Activated CD4-positive, alpha-beta T cell treated with anti-CD3 and anti-CD28 coated beads, Interleukin-2, amount 50 U/mL, for 16 hours (primary cell): ENCODE data around the gene PIGL.

Source experiments
- DNase-seq: peaks from one replicate; pipeline ENCODE4 v3.0.0-alpha.2; 2020

Gene PIGL

GRCh38 chr17:16313139-16314090, 96.4 kb downstream of the PIGL start:
- no peak for DNase-seq

GRCh38 chr17:16314189-16314588, 97.2 kb downstream of the PIGL start:
- DNase-seq, result no peak

DNA sequence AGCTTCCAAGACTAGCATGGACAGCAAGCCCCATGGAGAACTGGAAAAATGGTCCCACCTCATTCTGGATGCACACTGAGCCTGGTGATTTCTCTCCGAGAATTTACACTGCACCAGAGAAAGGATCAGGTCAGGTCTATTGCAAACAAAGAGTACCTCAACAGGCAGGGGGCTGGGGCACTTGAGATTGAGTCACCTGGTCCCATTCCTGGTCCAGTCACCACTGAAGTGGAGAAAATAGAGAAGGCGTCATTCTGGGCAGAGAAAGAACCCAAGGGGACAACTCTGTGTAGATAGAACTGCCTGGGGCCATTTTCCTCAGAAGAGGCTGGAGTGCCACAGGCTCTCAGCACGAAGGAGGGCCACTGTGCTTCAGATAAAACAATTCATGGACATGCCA, 97.8 kb downstream of the PIGL start:
- DNase-seq, result no peak

DNA sequence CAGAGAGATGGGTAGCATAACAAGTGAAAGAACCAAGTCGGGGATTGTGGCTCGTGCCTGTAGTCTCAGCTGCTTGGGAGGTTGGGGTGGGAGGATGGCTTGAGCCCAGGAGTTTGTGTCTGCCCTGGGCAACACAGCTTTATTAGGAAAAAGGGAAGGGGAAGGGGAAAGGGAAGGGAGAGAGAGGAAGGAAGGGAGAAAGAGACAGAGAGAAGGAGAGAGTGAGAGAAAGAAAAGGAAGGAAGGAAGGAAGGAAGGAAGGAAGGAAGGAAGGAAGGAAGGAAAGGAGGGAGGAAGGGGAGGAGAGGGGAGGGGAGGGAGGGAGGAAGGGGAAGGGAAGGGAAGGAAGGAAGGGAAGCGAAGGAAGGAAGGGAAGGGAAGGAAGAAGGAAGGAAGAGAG, 103.0 kb downstream of the PIGL start:
- DNase-seq, result no peak

DNA sequence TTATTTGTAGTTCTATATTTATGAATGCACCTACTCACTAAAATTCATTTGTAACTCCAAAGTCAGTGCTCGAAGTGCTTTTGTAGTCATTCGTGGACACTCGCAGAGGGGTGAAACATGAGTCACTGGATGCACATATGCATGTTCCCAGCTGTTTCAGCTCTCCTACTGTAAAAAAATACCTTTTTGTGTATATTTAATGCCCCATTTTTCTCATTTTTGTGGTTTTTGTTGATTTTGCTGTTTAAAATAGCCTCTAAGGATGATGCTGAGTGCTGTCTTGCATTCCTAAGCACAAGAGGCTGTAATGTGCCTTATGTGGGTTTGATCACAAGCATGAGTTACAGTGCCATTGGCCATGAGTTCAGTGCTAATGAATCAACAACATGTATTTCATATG, 105.6 kb downstream of the PIGL start:
- peak; percentile 5 for DNase-seq

DNA sequence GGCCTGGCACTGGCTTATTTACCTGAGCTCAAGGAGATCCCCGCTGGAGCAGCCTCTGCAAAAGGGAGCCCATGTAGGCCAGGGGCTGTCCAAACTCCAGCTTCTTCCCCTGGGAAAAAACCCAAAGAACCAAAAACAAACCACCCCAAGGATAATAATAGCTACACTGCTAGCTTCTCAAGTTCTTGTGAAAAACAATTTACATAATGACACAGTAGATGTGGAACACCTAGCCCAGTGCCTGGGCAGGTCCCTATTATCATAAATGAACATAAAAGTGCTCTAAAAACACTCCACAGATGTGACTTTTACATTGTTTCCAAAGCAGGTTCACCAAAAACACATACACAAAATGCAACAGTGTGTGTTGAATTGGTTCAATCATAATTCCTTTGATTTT, 109.0 kb downstream of the PIGL start:
- DNase-seq, result no peak

DNA sequence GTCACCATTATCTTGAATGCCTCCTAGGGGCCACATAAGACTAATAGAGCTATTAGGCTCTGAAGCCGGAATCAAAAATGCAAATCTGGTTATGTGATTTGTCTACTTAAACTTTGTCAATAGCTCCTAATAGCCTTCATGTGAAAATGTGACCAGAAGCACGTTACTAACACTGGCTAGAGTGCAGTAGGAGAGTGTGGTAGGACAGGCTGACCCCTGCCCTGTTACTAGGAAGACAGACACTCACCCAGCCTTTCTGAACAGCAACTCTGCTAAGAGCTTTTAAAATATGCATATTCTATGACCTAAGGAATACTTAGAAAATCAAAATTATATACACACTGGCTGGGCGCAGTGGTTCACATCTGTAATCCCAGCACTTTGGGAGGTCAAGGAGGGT, 110.0 kb downstream of the PIGL start:
- DNase-seq, result no peak

GRCh38 chr17:16328997-16329396, 112.0 kb downstream of the PIGL start:
- DNase-seq, result no peak

GRCh38 chr17:16329519-16330271, 112.7 kb downstream of the PIGL start:
- no peak for DNase-seq

GRCh38 chr17:16338391-16338790, 121.4 kb downstream of the PIGL start:
- no peak for DNase-seq

- DNase-seq, result no peak
These were observed 122.4 kb downstream of the PIGL start for GRCh38 chr17:16339402-16339801.

DNA sequence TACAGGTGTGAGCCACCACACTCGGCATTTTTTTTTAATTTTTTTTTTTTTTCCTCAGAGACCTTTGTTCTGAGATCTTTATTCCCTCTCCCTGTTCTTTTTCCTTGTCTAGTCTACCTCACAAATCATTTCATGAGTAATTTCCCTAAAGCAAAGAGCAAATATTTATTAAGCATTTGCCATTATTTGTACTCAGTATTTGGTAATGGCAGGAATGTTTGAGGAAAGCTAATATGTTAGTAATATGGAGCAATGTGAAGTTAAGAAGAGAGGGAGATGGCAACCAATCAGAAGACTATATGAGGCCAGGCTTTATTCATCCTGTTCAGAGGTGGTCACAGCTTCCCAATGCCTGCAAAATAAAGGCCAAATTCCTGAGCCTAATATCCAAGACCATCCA, 122.9 kb downstream of the PIGL start:
- DNase-seq, result no peak

- no peak for DNase-seq
These were observed 126.0 kb downstream of the PIGL start for GRCh38 chr17:16342979-16343378.

GRCh38 chr17:16343569-16343968, 126.6 kb downstream of the PIGL start:
- no peak for DNase-seq

DNA sequence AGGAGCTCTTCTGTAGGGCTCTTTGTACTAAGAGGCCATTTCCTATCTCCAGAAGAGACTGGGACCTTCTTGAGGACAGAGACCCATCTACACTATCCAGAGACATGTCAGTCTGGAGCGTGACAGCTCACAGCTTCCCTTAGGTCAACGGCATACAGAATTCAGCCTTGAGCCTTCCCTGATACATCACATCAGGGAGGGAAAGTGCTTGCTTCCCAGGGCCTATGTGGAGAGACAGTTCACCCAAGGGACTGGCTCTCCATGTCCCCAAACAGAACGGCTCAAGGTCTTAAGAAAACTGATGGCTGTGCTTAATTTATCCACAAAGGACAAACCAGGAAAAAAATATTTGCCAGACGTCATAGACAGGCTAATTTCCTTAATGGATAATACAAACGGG, 128.6 kb downstream of the PIGL start:
- no peak for DNase-seq

GRCh38 chr17:16346721-16347271, 129.8 kb downstream of the PIGL start:
- no peak for DNase-seq

GRCh38 chr17:16348586-16348985, 131.6 kb downstream of the PIGL start:
- DNase-seq, result no peak

GRCh38 chr17:16349431-16349830, 132.4 kb downstream of the PIGL start:
- DNase-seq, result no peak

- no peak for DNase-seq
These were observed 134.8 kb downstream of the PIGL start for GRCh38 chr17:16351831-16352230.

DNA sequence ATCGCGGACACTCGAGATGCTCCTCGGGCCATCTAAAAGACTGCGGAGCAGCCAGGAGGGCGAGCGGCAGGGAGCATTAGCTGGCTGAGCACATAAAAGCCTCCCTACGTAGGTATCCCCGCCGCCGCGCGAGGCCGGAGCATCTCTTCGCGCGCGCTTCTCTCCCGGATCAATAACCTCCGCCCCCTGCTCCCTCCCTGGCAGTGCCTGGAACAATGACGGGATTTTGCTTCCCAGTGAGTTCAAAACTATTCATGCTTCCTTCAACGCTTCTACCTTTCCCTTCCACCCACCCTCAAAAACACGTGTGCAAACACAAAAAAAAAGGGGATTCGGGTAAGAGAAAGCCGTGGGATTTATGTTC, 135.3 kb downstream of the PIGL start:
- peak; percentile 36 for DNase-seq

DNA sequence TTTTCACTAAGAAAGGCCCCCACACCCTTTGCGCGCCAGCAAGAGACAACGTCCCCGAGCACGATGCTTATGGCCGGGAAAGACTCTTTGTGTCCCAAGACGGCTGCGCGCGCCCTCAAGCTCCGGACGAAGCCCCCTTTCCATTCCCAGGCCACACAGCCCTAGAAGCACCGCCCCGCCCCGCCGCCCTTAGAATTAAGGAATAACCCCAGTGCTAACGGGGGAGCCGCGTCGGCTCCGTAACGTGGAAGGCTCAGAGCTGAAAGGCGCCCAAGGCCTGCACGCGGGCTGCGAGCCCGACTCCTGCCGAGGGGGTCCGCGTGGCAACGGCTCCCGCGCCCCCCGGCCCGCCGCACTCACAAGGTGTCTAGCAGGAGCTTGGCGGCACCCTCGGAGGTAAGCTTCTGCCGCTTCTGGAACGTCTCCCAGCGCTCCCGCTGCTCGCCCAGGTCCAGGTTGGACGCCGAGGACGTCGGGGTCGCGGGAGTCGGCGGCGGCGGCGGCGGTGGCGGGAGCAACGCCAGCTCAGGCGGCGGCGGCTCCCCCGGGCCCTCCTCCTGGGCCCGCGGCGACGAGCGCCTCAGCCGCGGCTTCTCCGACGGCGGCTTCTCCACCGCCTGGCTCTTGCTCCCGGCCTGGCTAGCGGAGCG, 135.8 kb downstream of the PIGL start:
- peak; percentile 20 for DNase-seq

- peak; percentile 64 for DNase-seq
These were observed 136.5 kb downstream of the PIGL start, which contains the start of gene CENPV for GRCh38 chr17:16353317-16354174. CENPV (minus strand) TSS chr17:16353469; CDS start chr17:16353436, 33 bp downstream.
